B cell (primary cell): Measurements from ENCODE around the gene COX7B. TPM values are rescaled to one million over a fixed set of nuclear protein-coding genes. Genes with fewer than 3 reads are reported as not detected.

Source experiments
- ATAC-seq: fragments of 200-7000 bp; cut with Tn5 transposase; one replicate; pipeline ENCODE4 v1.10.0; 2021; ENCODE audit warnings: low read depth, mild to moderate bottlenecking, moderate number of reproducible peaks, moderate library complexity
- CTCF ChIA-PET: fragments of 350-600 bp; sonication (Branson Sonifier 250); formaldehyde crosslinking; loops from one replicate; lab custom pipeline; 2021; ENCODE audit warnings: antibody characterized with exemption, inconsistent platforms; lab: Charles Lee
- POLR2A ChIA-PET: fragments of 350-600 bp; sonication (Branson Sonifier 250); formaldehyde crosslinking; loops from one replicate; lab custom pipeline; 2021; ENCODE audit warnings: antibody characterized with exemption; lab: Charles Lee
- DNase-seq: peaks from one replicate; pipeline ENCODE4 v3.0.0; 2013
- H2AFZ ChIP-seq: 2 replicates; pipeline ENCODE4 v1.6.1; 2012; ENCODE audit warnings: mild to moderate bottlenecking, low read depth, low read length; ENCODE audit not compliant: insufficient read depth, poor library complexity, severe bottlenecking
- H3K27ac ChIP-seq, 2 donors: 1 replicate in 1 of 2; 2 replicates in 1 of 2; pipeline ENCODE4 v1.5.1; 2012 to 2013; ENCODE audit warnings: low read length in 2 of 2, mild to moderate bottlenecking in 2 of 2, moderate library complexity in 1 of 2
- H3K27me3 ChIP-seq, 4 experiments: fragments of 200-600 bp in 1 of 4; sonication (generic) in 1 of 4; replicated peaks in 1 of 4; 1 replicate in 2 of 4; 2 replicates in 2 of 4; pipeline versions ENCODE4 v1.6.1 to v1.7.0; 2013 to 2016; ENCODE audit warnings: low read length in 3 of 4, mild to moderate bottlenecking in 2 of 4, mixed read lengths in 1 of 4, moderate library complexity in 1 of 4; ENCODE audit not compliant: insufficient read depth in 4 of 4, control insufficient read depth in 3 of 4; ENCODE audit errors: control extremely low read depth in 1 of 4
- H3K36me3 ChIP-seq, 2 experiments: replicated peaks in 1 of 2; 1 replicate in 1 of 2; 2 replicates in 1 of 2; pipeline versions ENCODE4 v1.6.1 to v1.7.1; 2013; ENCODE audit warnings: low read length in 1 of 2; ENCODE audit not compliant: insufficient read depth in 2 of 2, control insufficient read depth in 1 of 2; ENCODE audit errors: control extremely low read depth in 1 of 2, extremely low read depth in 1 of 2
- H3K4me1 ChIP-seq, 2 donors: fragments of 200-600 bp in 1 of 2; sonication (generic) in 1 of 2; 1 replicate in 1 of 2; 2 replicates in 1 of 2; pipeline versions ENCODE4 v1.5.1 to v1.6.1; 2013 to 2017; ENCODE audit warnings: low read length in 2 of 2; ENCODE audit not compliant: control insufficient read depth in 2 of 2, insufficient read depth in 2 of 2
- H3K4me2 ChIP-seq: replicated peaks from 2 replicates; pipeline ENCODE3; 2012; ENCODE audit warnings: mild to moderate bottlenecking, low read depth, low read length; ENCODE audit not compliant: poor library complexity, severe bottlenecking
- H3K4me3 ChIP-seq, 5 experiments: fragments of 200-600 bp in 1 of 5; sonication (generic) in 1 of 5; 1 replicate in 3 of 5; 2 replicates in 2 of 5; pipeline versions ENCODE4 v1.5.1 to v1.7.0; 2011 to 2016; ENCODE audit warnings: low read length in 4 of 5, mild to moderate bottlenecking in 4 of 5, low read depth in 2 of 5, control low read depth in 1 of 5, moderate library complexity in 1 of 5; ENCODE audit not compliant: insufficient read depth in 1 of 5; ENCODE audit errors: control extremely low read depth in 1 of 5, extremely low read depth in 1 of 5
- H3K79me2 ChIP-seq: fragments of 200-600 bp; sonication (generic); one replicate; pipeline ENCODE4 v1.6.0; 2016; ENCODE audit warnings: low read length; ENCODE audit not compliant: control insufficient read depth, insufficient read depth
- H3K9ac ChIP-seq: fragments of 200-600 bp; sonication (generic); 2 replicates; pipeline ENCODE4 v1.6.1; 2017; ENCODE audit warnings: mild to moderate bottlenecking, low read length, moderate library complexity
- H3K9me3 ChIP-seq, 3 donors: one replicate each; pipeline versions ENCODE4 v1.6.1 to v1.7.1; 2013; ENCODE audit warnings: low read length in 2 of 3; ENCODE audit not compliant: control insufficient read depth in 2 of 3, insufficient read depth in 1 of 3; ENCODE audit errors: control extremely low read depth in 1 of 3
- H4K20me1 ChIP-seq: 2 replicates; pipeline ENCODE4 v1.6.0; 2012; ENCODE audit warnings: mild to moderate bottlenecking, low read length; ENCODE audit not compliant: insufficient read depth, control insufficient read depth, poor library complexity, severe bottlenecking
- H3K27ac Mint-ChIP-seq: one replicate; pipeline ENCODE4 v1.8.0; 2021; ENCODE audit warnings: mixed read lengths
- H3K27me3 Mint-ChIP-seq: one replicate; pipeline ENCODE4 v1.8.0; 2021; ENCODE audit warnings: mixed read lengths
- H3K4me1 Mint-ChIP-seq: one replicate; pipeline ENCODE4 v1.8.0; 2021; ENCODE audit warnings: mixed read lengths
- H3K4me3 Mint-ChIP-seq: one replicate; pipeline ENCODE4 v1.8.0; 2021; ENCODE audit warnings: mixed read lengths
- H3K9me3 Mint-ChIP-seq: one replicate; pipeline ENCODE4 v1.8.0; 2022; ENCODE audit warnings: mixed read lengths; ENCODE audit not compliant: insufficient read depth
- EZH2 ChIP-seq: IDR thresholded peaks from 2 replicates; pipeline ENCODE4 v1.6.1; 2012; ENCODE audit warnings: borderline replicate concordance, low read depth, mild to moderate bottlenecking, moderate library complexity, low read length; ENCODE audit not compliant: insufficient read depth, poor library complexity, severe bottlenecking
- WGBS: methylation state at CpG from one replicate; pipeline ENCODE4 v1.1.5; 2013; ENCODE audit warnings: missing lambda C conversion rate; ENCODE audit not compliant: insufficient coverage; 5-methylcytosine and 5-hydroxymethylcytosine counted together
- intact Hi-C: fragments of 100-400 bp; cut with micrococcal nuclease; formaldehyde crosslinking; loops from one replicate; pipeline ENCODE4 v1.10.0; 2022
- polyA plus RNA-seq: library from polyadenylated mRNA; depleted of rRNA; stranded (reverse); fragments of >200 nt; gene quantifications from 2 replicates; pipeline ENCODE4 v1.2.3, GENCODE V29; 2012
- small RNA-seq: library from RNA; depleted of rRNA; stranded (forward); fragments of <200 nt; gene quantifications from one replicate; pipeline ENCODE3, GENCODE V24; 2012; ENCODE audit warnings: low replicate concordance, low read depth; ENCODE audit not compliant: insufficient read length
- total RNA-seq, 2 donors: library from RNA; stranded (reverse); fragments of 120-200 nt in 1 of 2; gene quantifications; 1 replicate in 1 of 2; 2 replicates in 1 of 2; pipeline versions ENCODE4 v1.2.3 to v1.2.4, GENCODE V29; 2013 to 2022
- TF ChIP-seq, protein P1 (sequence below): fragments of 200-600 bp; IDR thresholded peaks from one replicate; pipeline ENCODE4 v1.8.0; 2022; ENCODE audit warnings: antibody characterized with exemption, mild to moderate bottlenecking

Gene COX7B
- total and polyA plus RNA-seq, 2 donors (not counting 1 experiment from before 2014, with no cell fraction given): 91.1 to 352 TPM

DNA sequence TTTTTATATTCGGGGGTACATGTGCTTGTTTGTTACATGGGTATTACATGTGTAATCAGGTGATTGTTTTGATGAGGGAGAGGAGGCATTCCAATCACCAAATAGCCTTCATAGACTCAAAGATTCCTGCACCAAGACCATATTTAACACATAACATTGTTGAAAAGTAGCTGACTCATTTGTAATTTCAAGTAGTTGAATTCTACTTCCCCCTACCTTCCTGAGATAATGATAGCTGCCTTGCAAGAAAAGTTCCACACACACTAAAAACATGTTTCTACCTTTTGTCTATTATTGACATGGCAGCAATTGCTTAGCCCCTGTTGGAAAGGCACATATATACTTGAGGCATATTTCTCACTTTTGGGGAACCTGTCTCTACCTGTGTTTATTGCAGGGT, 54.0 kb downstream of the COX7B start:
- Histone ChIP-seq H3K36me3 (no peaks in the 10 kb centered on the region), H4K20me1 (no peaks in the 10 kb centered on the region), H3K4me2 (no peak overlapping the region), H3K9ac (no peak overlapping the region), H3K4me3 (no peak overlapping the region), H3K79me2 (peaks cover 6% of the 10 kb centered on the region), H3K27me3 (no peaks in the 10 kb centered on the region), H3K4me1 (no peaks in the 10 kb centered on the region), H2AFZ (no peak overlapping the region), H3K9me3 (no peaks in the 10 kb centered on the region), H3K27ac (no peak overlapping the region)
- ChIA-PET POLR2A (no interaction called here), CTCF (no interaction called here)
- TF ChIP-seq EZH2: no peak
- TF ChIP-seq, protein P1, sequence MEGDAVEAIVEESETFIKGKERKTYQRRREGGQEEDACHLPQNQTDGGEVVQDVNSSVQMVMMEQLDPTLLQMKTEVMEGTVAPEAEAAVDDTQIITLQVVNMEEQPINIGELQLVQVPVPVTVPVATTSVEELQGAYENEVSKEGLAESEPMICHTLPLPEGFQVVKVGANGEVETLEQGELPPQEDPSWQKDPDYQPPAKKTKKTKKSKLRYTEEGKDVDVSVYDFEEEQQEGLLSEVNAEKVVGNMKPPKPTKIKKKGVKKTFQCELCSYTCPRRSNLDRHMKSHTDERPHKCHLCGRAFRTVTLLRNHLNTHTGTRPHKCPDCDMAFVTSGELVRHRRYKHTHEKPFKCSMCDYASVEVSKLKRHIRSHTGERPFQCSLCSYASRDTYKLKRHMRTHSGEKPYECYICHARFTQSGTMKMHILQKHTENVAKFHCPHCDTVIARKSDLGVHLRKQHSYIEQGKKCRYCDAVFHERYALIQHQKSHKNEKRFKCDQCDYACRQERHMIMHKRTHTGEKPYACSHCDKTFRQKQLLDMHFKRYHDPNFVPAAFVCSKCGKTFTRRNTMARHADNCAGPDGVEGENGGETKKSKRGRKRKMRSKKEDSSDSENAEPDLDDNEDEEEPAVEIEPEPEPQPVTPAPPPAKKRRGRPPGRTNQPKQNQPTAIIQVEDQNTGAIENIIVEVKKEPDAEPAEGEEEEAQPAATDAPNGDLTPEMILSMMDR: no peak
- Mint-ChIP-seq H3K27ac (no peak overlapping the region), H3K4me1 (peaks cover 6% of the 10 kb centered on the region), H3K9me3 (no peaks in the 10 kb centered on the region), H3K4me3 (no peak overlapping the region), H3K27me3 (no peaks in the 10 kb centered on the region)
- ATAC-seq (no peak), DNase-seq (no peak)
- no CpG with 5 or more reads among the region's 1 CpG for WGBS
- intact Hi-C loops: no loop called here

DNA sequence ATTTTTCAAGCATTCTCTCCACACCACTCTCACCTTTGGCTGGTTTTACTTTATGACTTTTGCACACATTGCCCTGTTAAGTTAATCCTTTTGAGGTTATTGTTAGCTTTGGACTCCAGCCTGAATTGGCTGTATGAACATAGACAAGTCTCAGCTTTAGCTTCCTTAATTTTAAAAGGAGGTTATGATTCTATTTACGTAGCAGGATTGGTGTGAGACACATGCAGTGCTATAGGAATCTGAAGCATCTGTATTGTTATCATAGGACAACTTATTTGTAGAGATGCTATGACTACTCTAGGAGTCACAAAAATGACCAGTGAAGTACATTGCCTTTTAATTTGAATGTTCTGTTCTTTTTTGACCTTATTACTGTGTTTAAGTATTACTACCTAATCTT, 54.4 kb downstream of the COX7B start:
- POLR2A ChIA-PET: no interaction called here
- no peaks in the 10 kb centered on the region for H3K27me3 Mint-ChIP-seq
- Histone ChIP-seq H3K36me3 (no peaks in the 10 kb centered on the region), H3K4me3 (no peak overlapping the region), H3K9me3 (no peaks in the 10 kb centered on the region), H3K27ac (no peak overlapping the region), H3K4me1 (no peaks in the 10 kb centered on the region), H2AFZ (no peak overlapping the region), H3K4me2 (no peak overlapping the region), H3K27me3 (no peaks in the 10 kb centered on the region), H3K79me2 (peaks cover 6% of the 10 kb centered on the region), H3K9ac (no peak overlapping the region), H4K20me1 (no peaks in the 10 kb centered on the region)
- no peaks in the 10 kb centered on the region for H3K9me3 Mint-ChIP-seq
- no peak for DNase-seq
- no peak overlapping the region for H3K4me3 Mint-ChIP-seq
- no peak overlapping the region for H3K27ac Mint-ChIP-seq
- no CpG with 5 or more reads among the region's 1 CpG for WGBS
- CTCF ChIA-PET: no interaction called here
- TF ChIP-seq, protein P1: no peak
- no peak for TF ChIP-seq EZH2
- no peak for ATAC-seq
- intact Hi-C loops: no loop called here
- peaks cover 8% of the 10 kb centered on the region for H3K4me1 Mint-ChIP-seq

Small RNA genes within 50 kb of the gene (small RNA-seq; reads per million reads assigned to genes)
- gene RN7SL460P: not detected

Other genes starting within 250 kb of the COX7B start
- gene ATRX, start 113.3 kb upstream of the COX7B start, total RNA-seq: 173 and 187 TPM in 2 replicates
- gene ATRX, start 113.3 kb upstream of the COX7B start, polyA plus RNA-seq: 19.3 and 28.4 TPM in 2 replicates
- gene MAGT1, start 4.0 kb upstream of the COX7B start, total RNA-seq: 28.1 and 30.0 TPM in 2 replicates
- gene MAGT1, start 4.0 kb upstream of the COX7B start, polyA plus RNA-seq: 7.4 and 14.9 TPM in 2 replicates
- 12.4 and 14.8 TPM in 2 replicates for gene ATP7A, start 11.2 kb downstream of the COX7B start, total RNA-seq
- gene ATP7A, start 11.2 kb downstream of the COX7B start, polyA plus RNA-seq: 2.7 and 3.0 TPM in 2 replicates
- not detected in 2 replicates for gene PGAM4, start 70.2 kb downstream of the COX7B start, total RNA-seq
- not detected in 2 replicates for gene PGAM4, start 70.2 kb downstream of the COX7B start, polyA plus RNA-seq
- gene PGK1, start 204.8 kb downstream of the COX7B start, total RNA-seq: 153 and 162 TPM in 2 replicates
- 83.7 and 135 TPM in 2 replicates for gene PGK1, start 204.8 kb downstream of the COX7B start, polyA plus RNA-seq
- 12.2 and 13.7 TPM in 2 replicates for gene TAF9B, start 240.2 kb downstream of the COX7B start, total RNA-seq
- 2.2 and 2.5 TPM in 2 replicates for gene TAF9B, start 240.2 kb downstream of the COX7B start, polyA plus RNA-seq